K562 (cell line): ENCODE data around the gene PPM1G. TPM values are rescaled to one million over a fixed set of nuclear protein-coding genes. Genes with fewer than 3 reads are reported as not detected.
"Not testable (repeated sequence)": the region's sequence is repeated elsewhere in the genome, so short reads cannot be mapped to it uniquely, and the experiment has no call there.

Experiments used
- ATAC-seq: fragments of 200-7000 bp; cut with Tn5 transposase; 3 replicates; pipeline ENCODE4 v1.9.1; 2020; ENCODE audit warnings: moderate library complexity
- BruUV-seq: library from RNA; stranded (reverse); fragments of 400-500 nt; replicated peaks from 2 replicates; lab custom pipeline; 2021; lab: Mats Ljungman, UMichigan
- CTCF ChIA-PET: fragments of 300-600 bp; formaldehyde crosslinking; extraction: SDS; loops from one replicate; lab custom pipeline; 2021; ENCODE audit warnings: low intra/inter-chr PET ratio; lab: Yijun Ruan, JAX
- POLR2A ChIA-PET: fragments of 300-600, 350-650 bp; sonication (Branson Sonifier 250); formaldehyde crosslinking; extraction: SDS; loops from one replicate; lab custom pipeline; 2021; ENCODE audit warnings: antibody characterized with exemption, inconsistent platforms; lab: Yijun Ruan, JAX
- DNase-seq, 4 experiments: peaks; one replicate each; pipeline versions ENCODE4 v3.0.0 to v3.0.0-alpha.2; 2011 to 2018; ENCODE audit warnings: low spot score in 3 of 4, mixed read lengths in 3 of 4; ENCODE audit errors: extremely low read depth in 1 of 4
- FAIRE-seq: peaks from 2 replicates; lab custom pipeline; 2011; peaks lifted over from hg19 to GRCh38; lab: Jason Lieb, UNC
- H2AFZ ChIP-seq: 2 replicates; pipeline ENCODE4 v1.6.0; 2011; ENCODE audit warnings: low read depth, low read length, control low read depth, inconsistent platforms
- H3K27ac ChIP-seq: fragments of 200-600 bp; 3 replicates; pipeline ENCODE4 v1.8.0; 2011; ENCODE audit warnings: low read depth, mild to moderate bottlenecking, control low read depth, inconsistent platforms, low read length, moderate library complexity, mixed read lengths; ENCODE audit errors: extremely low read depth
- H3K27me3 ChIP-seq, 2 experiments: fragments of 300-600 bp in 1 of 2; 2 replicates in 1 of 2; 3 replicates in 1 of 2; pipeline versions ENCODE4 v1.6.0 to v1.8.0; 2011; ENCODE audit warnings: inconsistent platforms in 2 of 2, low read length in 2 of 2, mild to moderate bottlenecking in 1 of 2, mixed read lengths in 1 of 2, moderate library complexity in 1 of 2; ENCODE audit not compliant: control insufficient read depth in 2 of 2, insufficient read depth in 2 of 2
- H3K36me3 ChIP-seq: fragments of 300-600 bp; 3 replicates; pipeline ENCODE4 v1.8.0; 2011; ENCODE audit warnings: mild to moderate bottlenecking, low read length, inconsistent platforms; ENCODE audit not compliant: control insufficient read depth, insufficient read depth
- H3K4me1 ChIP-seq, 2 experiments: fragments of 200-600 bp in 1 of 2; replicated peaks in 1 of 2; 2 replicates in 1 of 2; 3 replicates in 1 of 2; pipeline versions ENCODE4 v1.5.1 to v1.8.0; 2011; ENCODE audit warnings: inconsistent platforms in 2 of 2, low read length in 2 of 2, mild to moderate bottlenecking in 1 of 2, mixed read lengths in 1 of 2, moderate library complexity in 1 of 2; ENCODE audit not compliant: control insufficient read depth in 2 of 2, insufficient read depth in 2 of 2
- H3K4me2 ChIP-seq: 2 replicates; pipeline ENCODE4 v1.6.1; 2011; ENCODE audit warnings: low read length, control low read depth, inconsistent platforms, mixed read lengths; ENCODE audit not compliant: insufficient read depth
- H3K4me3 ChIP-seq: fragments of 200-600 bp; sonication (generic), shearing (Covaris generic); 2 replicates; pipeline ENCODE4 v1.5.1; 2016; ENCODE audit warnings: control low read depth, inconsistent platforms
- H3K79me2 ChIP-seq: fragments of 200-600 bp; 3 replicates; pipeline ENCODE4 v1.8.0; 2011; ENCODE audit warnings: low read length, inconsistent platforms; ENCODE audit not compliant: control insufficient read depth, insufficient read depth
- H3K9ac ChIP-seq, 2 experiments: 2 replicates each; pipeline versions ENCODE4 v1.6.0 to v1.6.1; 2011; ENCODE audit warnings: low read depth in 2 of 2, low read length in 2 of 2, control low read depth in 1 of 2, inconsistent platforms in 1 of 2, mild to moderate bottlenecking in 1 of 2, mixed read lengths in 1 of 2; ENCODE audit not compliant: insufficient read depth in 1 of 2
- H3K9me1 ChIP-seq: one replicate; pipeline ENCODE4 v1.6.0; 2011; ENCODE audit warnings: inconsistent platforms, mild to moderate bottlenecking, low read length, moderate library complexity; ENCODE audit not compliant: control insufficient read depth, insufficient read depth
- H3K9me3 ChIP-seq: replicated peaks from 2 replicates; pipeline ENCODE4 v1.5.1; 2011; ENCODE audit warnings: low read depth, low read length, inconsistent platforms; ENCODE audit not compliant: control insufficient read depth, insufficient read depth
- H4K20me1 ChIP-seq: replicated peaks from 2 replicates; pipeline ENCODE4 v1.6.1; 2011; ENCODE audit warnings: low read length, inconsistent platforms, mixed read lengths; ENCODE audit not compliant: control insufficient read depth, insufficient read depth
- TFAM ChIP-seq: fragments of 250-450 bp; sonication (Bioruptor Pico); conservative IDR thresholded peaks from 2 replicates; pipeline ENCODE4 v1.5.0; 2021; ENCODE audit warnings: mild to moderate bottlenecking, moderate library complexity
- ZNF507 ChIP-seq: conservative IDR thresholded peaks from 2 replicates; pipeline ENCODE4 v1.6.1; 2017; ENCODE audit warnings: missing genetic modification characterization, missing compliant biosample characterization
- WGBS: fragments of 100-300 bp; shearing (Covaris generic); methylation state at CpG from one replicate; pipeline ENCODE4 v1.1.6; 2016; ENCODE audit warnings: low coverage, mixed read lengths; ENCODE audit not compliant: insufficient coverage; ENCODE audit errors: missing lambda C conversion rate; 5-methylcytosine and 5-hydroxymethylcytosine counted together
- in situ Hi-C: fragments of 300-500 bp; cut with MboI; formaldehyde crosslinking; loops from 4 replicates; pipeline ENCODE4 v1.15.0; 2018; ENCODE audit warnings: inconsistent platforms, mixed read lengths
- intact Hi-C: fragments of 100-400 bp; cut with micrococcal nuclease; formaldehyde crosslinking; loops from 2 replicates; pipeline ENCODE4 v1.14.2; 2022
- polyA plus RNA-seq, 8 experiments: library from polyadenylated mRNA; depleted of rRNA in 4 of 8; stranded (reverse) in 5 of 8; unstranded in 3 of 8; fragments of >200 nt; fragmentation: Nextera tagmentation in 2 of 8; fragmentation: Illumina TruSeq in 1 of 8; extraction: Ambion mirVana in 2 of 8; extraction: Trizol in 1 of 8; gene quantifications; 2 replicates each; pipeline versions ENCODE4 v1.2.1 to v1.2.3, GENCODE V29; 2011 to 2014; ENCODE audit warnings: inconsistent platforms in 1 of 8, missing spikeins in 1 of 8
- total RNA-seq, 7 experiments: library from RNA; depleted of rRNA in 6 of 7; stranded (reverse); fragments of >200 nt in 6 of 7; fragmentation: Illumina TruSeq in 2 of 7; extraction: Trizol in 2 of 7; gene quantifications; 2 replicates each; pipeline versions ENCODE4 v1.2.1 to v1.2.3, GENCODE V29; 2011 to 2021; ENCODE audit warnings: low replicate concordance in 1 of 7

PPM1G gene
- total and polyA plus RNA-seq, 9 of the 15 experiments (the other 6 are each of a cell fraction or from before 2014, with no cell fraction given): 61.7 to 230 (median 153) TPM

DNA sequence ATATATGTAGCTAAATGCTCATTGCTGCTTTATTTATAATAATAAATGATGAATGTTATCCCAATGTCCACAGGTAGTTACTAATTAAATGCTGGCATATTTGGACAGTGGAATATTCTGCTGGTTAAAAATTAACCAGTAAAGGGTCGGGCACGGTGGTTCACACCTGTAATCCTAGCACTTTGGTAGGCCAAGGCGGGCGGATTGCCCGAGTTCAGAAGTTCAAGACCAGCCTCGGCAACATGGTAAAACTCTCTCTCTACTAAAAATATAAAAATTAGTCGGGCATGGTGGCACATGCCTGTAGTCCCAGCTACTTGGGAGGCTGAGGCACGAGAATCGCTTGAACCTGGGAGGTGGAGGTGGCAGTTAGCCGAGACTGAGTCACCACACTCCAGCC lies 15.6 kb upstream of the PPM1G start:
- in situ Hi-C loops, H2AFZ ChIP-seq, H3K4me3 ChIP-seq, H3K9ac ChIP-seq, H3K27ac ChIP-seq, H3K4me2 ChIP-seq, H3K36me3 ChIP-seq, ATAC-seq, H3K9me3 ChIP-seq, H3K27me3 ChIP-seq, H3K4me1 ChIP-seq, FAIRE-seq, H3K9me1 ChIP-seq, H4K20me1 ChIP-seq, DNase-seq, POLR2A ChIA-PET, BruUV-seq: not testable (repeated sequence)
- CTCF ChIA-PET: interaction anchor here (0.7 kb wide), 1 partner anchor 465 kb away, joined by 3 read pairs; no protein-coding TSS in a partner anchor
- peaks cover 14% of the 10 kb centered on the region for H3K79me2 ChIP-seq
- intact Hi-C loops: loop anchor here (5.0 kb wide), 2 partner anchors 62 to 157 kb away; partner anchors contain the start of genes IFT172 and ZNF512
- 90% methylated on average over 8 of the region's 10 CpGs for WGBS

DNA sequence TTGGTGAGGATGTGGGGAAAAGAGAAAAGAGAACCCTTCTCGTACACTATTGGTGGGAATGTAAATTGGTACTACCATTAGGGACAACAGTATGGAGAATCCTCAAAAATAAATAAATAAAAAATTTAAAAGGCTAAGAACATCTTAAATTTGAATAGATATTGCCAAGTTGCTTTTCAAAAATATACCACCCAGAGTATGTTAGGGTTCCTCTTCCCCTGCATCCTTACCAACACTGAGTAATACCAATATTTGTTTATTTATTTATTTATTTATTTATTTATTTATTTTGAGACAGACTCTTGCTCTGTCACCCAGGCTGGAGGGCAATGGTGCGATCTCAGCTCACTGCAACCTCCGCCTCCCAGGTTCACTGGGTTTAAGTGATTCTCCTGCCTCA lies 13.6 kb upstream of the PPM1G start:
- Histone ChIP-seq H3K27me3 (no peaks in the 10 kb centered on the region), H3K4me3 (no peak overlapping the region), H3K9ac (no peak overlapping the region), H3K9me1 (no peaks in the 10 kb centered on the region), H2AFZ (no peak overlapping the region), H3K27ac (no peak overlapping the region), H4K20me1 (no peaks in the 10 kb centered on the region), H3K79me2 (no peaks in the 10 kb centered on the region), H3K4me2 (no peak overlapping the region), H3K4me1 (peaks cover 6 to 7% of the 10 kb centered on the region in 2 experiments; a peak in 3 of 5 replicates), H3K36me3 (no peaks in the 10 kb centered on the region), H3K9me3 (no peaks in the 10 kb centered on the region)
- TF ChIP-seq ZNF507 (tag): no peak
- no peak for TF ChIP-seq TFAM (CRISPR knock-in tag)
- WGBS: 92% methylated on average over 2 of the region's 3 CpGs
- intact Hi-C loops (no loop called here), in situ Hi-C loops (no loop called here)
- POLR2A ChIA-PET: no interaction called here
- CTCF ChIA-PET: no interaction called here
- BruUV-seq: no TSS peak
- no peak for DNase-seq
- ATAC-seq: no peak
- FAIRE-seq: no peak
